CD4-positive, alpha-beta T cell treated with Interleukin-15 for 4 hours (primary cell): ENCODE data around the gene RBP7.
"Not testable (repeated sequence)": the region's sequence is repeated elsewhere in the genome, so short reads cannot be mapped to it uniquely, and the experiment has no call there.

ENCODE experiments used
- DNase-seq: peaks from one replicate; pipeline ENCODE4 v3.0.0-alpha.2; 2020; ENCODE audit warnings: low spot score

The RBP7 gene

DNA sequence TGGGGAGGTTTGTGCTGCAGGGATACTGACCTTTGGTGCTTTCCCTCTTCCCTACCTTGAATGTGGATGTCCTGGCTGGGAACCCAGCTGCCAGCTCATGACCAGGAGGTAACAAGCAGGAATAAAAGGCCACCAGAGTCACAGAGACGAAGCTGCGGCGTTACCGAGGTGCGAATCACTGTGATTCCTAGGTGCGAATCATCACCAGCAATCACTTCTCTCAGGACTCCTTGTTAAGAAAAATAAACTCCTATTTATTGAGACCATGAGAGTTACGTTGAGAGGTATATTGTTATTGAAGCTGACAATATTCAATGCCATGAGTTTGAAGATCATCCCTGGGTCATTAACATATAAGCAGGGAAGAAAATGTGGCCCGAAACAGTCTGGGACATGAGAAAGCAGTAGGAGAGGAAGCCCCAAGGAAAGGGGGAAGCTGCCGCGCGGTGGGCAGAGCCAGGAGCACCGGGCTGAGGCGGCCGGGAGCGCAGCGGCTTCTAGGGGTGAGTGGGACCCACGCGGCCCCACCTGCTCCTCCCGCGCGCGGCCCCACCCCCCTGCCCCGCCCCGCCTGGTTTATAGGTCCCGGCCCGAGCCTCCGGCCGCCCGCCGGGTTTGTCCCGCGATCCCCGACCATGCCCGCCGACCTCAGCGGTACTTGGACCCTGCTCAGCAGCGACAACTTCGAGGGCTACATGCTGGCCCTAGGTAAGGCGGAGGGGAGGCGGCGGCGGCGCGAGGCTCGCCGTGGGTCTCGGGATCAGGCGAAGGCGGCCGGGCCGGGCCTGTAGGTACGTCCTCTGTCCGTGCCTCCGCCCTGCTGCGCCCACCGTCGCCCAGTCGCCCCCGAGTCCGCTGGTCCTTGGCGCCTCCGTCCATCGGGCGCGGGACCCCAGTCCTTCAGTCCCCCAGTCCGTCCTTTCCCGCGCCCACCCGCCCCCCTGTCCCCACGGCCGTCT, at the start of gene RBP7:
Gene RBP7, plus strand, starts transcription at position 605 of the 959 bp plus-strand sequence. Its CDS starts 31 bp downstream, at position 636.
- DNase-seq = no peak

DNA sequence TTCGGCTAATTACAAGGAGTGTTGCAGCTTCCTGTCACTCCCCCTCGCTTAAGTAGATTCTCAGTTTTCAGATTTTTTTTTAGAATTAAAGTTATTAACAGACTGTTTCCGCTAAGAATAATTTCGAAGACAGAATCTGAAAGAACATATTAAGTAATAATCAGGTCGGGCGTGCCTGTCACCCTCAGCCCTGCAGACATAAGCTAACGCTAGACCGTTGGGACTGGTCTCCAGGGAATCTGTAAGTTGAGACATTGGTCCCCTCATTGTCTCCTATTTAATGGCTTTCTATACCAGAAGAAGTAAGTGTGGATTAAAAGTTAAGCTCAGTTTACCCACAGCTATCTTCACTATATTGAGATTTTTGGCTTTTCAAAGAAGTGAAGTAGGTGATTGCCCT, 39.3 kb upstream of the RBP7 start:
- no peak for DNase-seq

DNA sequence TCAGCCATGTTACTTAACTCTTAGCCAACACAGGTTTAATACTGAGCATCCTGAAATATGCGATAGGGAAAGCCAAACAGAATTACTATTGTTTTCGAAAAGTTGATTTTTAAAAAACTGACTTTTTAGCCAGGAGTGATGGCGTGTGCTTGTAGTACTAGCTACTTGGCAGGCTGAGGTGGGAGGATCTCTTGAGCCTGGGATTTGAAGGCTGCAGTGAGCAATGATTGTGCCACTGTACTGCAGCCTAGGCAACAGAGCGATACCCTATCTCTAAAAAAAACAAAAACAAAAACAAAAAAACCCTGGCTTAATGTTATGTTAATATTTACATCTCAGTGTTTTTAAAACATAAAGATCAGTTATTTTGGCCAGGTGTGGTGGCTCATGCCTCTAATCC, 37.0 kb upstream of the RBP7 start:
- DNase-seq = no peak

DNA sequence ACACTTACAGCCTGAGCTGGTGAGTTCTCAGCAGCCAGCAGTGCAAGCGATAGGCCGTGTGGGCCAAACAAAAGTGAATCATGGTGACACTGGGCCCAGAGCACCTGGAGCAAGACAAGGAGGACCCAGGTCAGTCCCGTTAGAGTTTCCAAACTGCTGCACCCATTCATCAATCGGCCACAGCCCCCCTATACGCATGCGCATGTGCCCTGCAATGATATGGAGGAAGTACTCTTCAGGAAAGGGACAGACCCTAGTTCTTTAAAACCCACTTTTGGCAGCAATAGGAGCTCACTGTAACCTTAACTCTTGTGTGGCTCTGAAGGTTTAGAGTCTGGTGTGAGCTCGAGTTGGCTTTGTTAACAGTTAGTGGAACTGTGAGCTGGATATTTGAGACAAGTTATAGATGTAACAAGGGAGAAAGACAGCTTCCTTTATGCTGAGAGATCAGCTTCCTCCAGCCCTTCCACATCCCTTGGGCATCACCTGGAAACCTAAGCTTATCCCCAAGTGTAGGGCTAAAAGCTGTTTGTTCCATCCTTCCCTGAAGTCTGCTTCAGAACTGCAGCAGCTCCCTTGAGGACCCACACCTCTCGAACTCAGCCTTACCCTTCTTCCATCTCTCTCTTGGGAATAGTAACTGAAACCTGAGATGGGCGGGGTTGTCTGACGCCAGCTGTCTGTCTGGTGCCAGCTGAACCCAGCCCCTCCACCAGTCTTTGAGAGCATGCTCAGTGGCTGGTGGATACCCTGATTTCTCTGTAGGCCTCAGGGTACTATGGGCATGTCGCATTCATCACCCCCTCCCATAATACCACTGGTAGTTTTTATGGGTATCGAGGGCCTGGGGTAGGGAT, 36.1 kb upstream of the RBP7 start:
- no peak for DNase-seq

DNA sequence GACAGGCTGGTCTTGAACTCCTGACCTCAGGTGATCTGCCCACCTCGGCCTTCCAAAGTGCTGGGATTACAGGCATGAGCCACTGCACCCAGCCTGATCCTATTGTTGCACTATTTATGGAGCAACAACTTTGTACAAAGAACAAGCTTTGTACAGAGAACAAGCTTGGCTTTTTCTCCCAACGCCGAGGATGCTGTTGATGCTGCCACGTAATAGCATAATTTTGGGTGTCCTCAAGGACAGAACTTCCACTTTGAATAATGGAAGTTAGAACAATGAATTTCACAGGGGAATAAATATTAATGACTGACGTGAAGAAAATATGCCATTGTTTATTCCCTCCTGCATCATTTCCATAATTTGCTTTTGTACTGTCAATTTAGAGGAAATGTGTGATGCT, 12.8 kb upstream of the RBP7 start:
- DNase-seq = no peak

DNA sequence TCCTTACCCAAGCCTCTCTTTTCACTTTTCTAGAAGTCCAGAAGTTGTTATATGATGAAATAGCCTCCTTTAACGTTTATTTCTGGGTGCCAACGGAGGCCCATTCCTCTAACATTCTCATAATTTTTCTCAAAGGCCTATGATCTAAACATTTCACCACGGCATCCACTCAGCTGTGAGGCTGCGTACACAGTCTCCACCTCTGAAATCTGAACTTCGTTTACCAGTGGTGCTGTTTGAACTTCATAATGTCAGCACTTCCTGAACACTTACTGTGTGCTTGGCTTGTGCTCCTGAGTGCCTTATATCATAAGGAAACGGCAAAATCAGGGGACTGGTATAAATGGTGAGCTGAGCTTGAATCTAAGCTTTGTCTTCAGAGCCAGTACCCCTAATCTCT, 12.0 kb upstream of the RBP7 start:
- DNase-seq = no peak

DNA sequence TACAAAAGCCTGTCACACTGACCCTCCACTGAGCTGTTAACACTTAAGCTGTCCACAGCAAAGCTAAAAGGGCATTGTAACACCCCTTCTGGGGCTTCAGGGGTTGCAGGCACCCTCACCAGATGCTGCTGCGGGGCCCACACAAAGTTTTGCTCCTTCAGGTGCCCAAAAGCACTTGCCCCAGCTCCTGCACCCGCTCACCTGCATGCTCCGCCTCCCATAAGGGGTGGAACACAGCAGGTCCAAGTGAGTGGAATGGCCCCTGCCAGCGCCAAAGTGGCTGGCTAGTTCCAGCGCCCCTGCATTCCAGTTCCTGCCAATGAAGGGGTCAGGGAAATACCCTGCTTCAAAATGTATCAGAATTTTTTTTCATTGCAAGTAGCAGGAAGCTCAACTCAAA, 7.3 kb upstream of the RBP7 start:
- DNase-seq = no peak

DNA sequence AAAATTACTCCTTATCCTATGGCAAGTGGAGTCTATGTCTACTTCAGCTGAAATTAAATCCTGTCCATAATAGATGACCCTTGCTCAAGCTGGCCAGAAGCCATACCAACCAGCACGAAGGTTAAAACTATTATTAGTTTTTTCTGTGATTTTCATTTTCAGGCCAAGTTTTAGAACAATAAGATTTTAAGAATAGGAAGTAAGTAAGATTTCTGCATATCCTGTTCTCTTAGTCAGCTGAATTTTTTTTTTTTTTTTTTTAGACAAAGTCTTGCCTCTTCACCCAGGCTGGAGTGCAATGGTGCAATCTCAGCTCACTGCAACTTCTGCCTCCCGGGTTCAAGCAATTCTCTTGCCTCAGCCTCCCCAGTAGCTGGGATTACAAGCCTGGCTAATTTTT, 6.1 kb upstream of the RBP7 start:
- DNase-seq = no peak

DNA sequence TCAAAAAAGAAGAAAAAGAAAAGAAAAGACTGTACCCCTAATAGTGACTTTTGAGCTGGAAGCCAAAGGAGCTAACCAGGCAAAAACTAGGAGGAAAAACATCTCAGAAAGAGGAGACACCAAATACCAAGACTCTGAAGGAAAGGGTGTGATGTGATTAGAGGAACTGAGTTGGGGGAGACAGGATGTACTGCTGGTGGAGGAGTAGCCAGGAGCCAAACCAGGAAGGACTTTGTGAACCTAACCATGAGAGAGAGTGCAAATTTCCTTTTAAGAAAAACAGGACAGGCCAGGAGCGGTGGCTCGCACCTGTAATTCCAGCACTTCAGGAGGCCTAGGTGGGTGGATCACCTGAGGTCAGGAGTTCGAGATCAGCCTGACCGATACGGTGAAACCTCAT, 4.1 kb upstream of the RBP7 start:
- no peak for DNase-seq

DNA sequence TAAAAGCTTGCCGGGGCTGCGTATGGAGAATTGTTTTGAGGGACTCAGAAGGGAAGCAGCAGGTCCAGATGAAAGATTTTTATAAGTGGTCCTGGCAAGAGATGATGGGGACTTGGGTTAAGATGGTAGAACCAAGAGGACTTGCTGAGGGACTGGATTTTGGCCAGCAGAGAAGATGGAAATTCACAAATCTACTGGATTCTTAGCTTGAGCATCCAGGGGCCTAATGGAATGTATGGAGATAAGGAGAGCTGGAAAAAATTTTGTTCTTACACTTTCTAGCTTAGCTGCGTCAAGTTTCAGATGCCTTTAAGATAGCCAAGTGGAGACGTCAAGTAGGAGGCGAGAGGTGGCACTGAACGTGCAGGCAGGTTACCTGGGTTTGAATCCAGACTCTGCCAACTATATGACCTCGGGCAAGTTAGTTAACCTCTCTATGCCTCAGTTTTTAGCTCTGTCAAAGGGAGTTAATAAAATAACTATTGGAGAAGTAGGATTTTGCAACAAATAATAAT, 3.4 kb upstream of the RBP7 start:
- DNase-seq = no peak

DNA sequence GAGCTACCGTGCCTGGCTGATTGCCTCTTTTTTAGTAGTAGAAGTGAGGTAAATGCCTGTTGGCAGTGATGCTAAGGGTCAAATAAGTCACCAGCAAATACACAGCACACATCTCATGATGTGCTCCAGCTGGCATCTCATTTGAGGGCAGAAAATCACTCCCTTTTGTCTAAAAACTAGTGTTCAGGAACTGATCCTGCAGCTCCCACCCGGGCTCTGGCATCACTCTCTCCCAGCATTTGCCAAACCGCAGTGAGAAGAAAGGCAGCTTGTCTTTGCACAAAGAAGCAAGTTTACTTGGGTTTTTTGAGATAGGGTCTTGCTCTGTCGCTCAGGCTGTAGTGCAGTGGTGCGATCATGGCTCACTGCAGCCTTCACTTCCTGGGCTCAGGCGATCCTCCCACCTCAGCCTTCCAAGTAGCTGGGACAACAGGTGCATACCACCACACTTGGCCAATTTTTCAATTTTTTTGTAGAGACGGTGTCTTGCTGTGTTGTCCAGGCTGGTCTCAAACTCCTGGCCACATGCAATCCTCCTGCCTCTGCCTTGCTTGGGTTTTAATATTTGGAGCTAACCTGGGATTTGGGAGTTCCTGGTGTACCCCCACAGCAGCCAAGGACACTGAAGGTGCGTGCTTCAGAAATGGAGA, 4.1 kb downstream of the RBP7 start:
- no peak for DNase-seq

DNA sequence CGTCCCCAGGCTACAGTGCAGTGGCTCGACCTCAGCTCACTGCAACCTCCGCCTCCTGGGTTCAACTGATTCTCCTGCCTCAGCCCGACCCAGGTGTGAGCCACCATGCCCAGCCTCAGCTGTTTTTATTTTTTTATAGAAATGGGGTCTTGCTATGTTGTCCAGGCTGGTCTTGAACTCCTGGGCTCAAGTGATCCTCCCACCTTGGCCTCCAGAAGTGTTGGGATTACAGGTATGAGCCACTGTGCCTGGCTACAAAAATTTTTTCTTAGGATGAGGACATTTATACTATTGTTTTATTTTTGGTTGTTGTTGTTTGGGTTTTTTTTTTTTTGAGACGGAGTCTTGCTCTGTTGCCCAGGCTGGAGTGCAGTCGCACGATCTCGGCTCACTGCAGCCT, 8.2 kb downstream of the RBP7 start:
- not testable (repeated sequence) for DNase-seq

DNA sequence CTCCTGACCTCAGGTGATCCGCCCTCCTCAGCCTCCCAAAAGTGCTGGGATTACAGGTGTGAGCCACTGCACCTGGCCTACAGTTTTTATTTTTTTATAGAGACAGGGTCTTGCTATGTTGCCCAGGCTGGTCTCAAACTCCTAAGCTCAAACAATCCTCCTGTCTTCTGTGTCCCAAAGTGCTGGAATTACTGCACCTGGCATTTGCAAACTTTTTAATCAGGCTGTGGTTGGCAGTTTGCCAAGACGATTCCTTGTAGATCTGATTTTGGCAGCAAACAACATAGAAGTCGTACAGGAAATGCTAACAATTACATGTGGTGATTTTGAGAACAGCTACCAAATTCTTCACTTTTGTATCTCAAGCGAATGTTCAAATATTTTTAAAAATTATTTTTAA, 10.1 kb downstream of the RBP7 start:
- DNase-seq = no peak

DNA sequence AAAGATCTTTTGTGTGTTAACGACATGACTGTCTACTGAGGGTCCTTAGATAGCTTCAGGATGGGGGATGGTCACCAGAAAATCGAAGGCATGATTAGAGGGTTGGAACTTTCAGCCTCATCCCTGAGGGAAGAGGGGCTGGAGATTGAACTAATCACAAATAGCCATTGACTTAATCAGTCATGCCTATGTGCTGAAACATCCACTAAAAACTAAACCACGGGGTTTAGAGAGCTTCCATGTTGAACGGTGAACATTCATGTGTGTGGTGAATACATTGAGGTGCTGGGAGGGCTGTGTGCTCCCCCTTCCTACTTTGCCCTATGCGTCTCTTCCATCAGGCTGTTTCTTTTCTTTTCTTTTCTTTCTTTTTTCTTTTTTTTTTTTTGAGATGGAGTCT, 17.0 kb downstream of the RBP7 start:
- no peak for DNase-seq

DNA sequence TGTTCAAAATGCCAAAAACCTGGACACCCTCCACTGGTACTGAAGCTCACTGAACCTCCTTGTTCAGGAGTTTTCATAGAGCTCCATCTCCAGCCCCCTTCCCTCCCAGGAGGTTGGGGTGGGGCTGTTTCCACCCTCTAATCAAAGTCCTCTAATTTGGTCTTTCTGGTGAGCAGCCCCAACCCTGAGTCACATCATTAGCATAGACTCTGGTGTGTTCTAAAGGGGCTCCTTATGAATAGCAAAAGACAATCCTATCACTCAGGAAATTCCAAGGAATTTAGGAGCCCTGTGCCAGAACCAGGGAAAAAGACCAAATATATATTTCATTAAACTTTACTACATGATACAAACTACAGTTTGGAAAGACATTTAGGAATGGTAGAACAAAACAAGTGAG, 22.5 kb downstream of the RBP7 start:
- DNase-seq = no peak

DNA sequence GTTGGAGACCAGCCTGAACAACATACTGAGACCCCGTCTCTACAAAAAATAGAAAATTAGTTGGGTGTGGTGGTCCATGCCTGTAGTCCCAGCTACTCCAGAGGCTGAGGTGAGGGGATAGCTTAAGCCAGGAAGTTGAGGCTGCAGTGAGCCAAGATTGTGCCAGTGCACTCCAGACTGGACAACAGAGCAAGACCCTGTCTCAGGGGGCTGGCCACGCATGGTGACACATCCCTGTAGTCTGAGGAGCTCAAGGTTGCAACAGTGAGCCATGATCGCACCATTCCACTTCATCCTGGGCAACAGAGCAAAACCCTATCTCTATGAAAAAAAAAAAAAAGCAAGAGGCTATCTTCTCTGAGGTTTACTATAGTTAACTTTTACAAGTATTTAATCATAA, 23.1 kb downstream of the RBP7 start:
- no peak for DNase-seq

DNA sequence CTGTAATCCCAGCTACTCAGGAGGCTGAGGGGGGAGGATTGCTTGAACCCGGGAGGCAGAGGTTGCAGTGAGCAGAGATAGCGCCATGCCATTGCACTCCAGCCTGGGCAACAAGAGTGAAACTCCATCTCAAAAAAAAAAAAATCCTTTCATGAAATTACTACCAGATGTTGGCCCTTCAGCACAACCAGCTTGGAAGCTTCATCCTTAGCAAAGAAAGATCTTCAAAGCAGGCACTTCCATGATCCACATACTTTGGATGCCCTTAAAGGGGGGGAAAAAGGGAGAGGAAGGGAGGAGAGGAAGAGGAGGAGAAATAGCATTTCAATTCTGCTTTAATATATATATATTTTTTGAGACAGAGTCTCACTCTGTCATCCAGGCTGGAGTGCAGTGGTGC, 23.6 kb downstream of the RBP7 start:
- DNase-seq = not testable (repeated sequence)

DNA sequence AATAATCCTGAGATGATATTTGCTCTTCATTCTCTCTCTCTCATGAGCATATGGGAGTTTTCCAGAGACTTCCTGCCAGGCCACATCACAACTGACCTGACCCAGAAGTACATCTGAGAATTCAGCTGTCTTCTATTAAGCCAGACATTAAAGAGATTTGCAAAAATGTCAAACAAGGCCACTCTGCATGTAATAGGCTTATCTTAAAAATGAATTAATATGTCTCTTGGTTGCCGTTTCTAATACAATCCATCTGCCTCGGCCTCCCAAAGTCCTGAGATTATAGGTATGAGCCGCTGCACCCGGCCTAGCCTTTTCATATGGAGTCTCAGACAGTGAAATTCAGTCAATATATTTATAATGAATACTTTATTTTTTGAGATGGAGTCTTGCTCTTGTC, 25.0 kb downstream of the RBP7 start:
- DNase-seq = not testable (repeated sequence)

DNA sequence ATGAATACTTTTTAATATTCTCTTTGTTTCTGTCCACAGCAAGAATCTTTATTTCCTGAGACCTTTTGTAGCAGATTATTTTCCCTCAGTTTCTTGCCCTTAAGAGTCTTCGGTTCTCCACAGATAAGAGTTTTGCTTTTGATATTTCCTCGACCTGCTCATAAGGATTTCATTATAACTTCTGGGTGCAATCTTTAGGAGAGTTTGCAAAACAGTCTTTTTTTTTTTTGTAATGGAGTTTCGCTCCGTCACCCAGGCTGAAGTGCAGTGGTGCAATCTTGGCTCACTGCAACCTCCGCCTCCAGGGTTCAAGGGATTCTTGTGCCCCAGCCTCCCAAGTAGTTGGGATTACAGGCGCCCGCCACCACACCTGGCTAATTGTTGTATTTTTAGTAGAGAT, 25.6 kb downstream of the RBP7 start:
- no peak for DNase-seq

DNA sequence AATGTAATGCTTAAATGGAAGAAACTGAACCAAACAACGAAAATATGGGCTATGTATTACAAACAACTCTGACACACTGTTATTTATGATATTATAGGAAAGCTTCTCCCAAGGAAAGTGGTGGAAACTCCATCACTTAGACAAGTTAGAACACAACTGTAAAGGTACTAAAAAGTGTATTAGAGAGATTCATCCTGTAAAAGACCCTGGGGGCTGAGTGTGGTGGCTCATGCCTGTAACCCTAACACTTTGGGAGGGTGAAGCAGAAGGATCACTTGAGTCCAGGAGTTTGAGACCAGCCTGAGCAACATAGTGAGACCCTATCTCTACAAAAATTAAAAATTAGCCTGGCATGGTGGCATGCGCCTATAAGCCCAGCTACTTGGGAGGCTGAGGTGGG, 28.3 kb downstream of the RBP7 start:
- DNase-seq = no peak

DNA sequence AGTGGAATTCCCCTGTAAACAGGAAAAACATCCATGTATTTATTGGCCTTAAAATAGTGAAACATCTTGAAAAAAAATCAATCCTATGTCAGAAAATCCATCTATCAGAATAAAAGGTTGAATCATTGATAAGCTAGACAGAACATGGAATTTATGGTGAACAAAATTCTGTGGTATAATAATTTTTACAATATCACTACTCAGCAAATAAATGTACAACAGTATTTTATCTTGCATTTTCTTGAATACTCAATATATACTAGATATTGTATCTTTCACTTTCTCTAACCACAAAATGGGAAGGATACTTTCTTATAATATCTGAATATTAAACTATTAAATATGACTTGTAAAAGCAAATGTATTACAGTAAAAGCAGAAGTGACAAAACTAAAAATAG, 30.0 kb downstream of the RBP7 start:
- no peak for DNase-seq

DNA sequence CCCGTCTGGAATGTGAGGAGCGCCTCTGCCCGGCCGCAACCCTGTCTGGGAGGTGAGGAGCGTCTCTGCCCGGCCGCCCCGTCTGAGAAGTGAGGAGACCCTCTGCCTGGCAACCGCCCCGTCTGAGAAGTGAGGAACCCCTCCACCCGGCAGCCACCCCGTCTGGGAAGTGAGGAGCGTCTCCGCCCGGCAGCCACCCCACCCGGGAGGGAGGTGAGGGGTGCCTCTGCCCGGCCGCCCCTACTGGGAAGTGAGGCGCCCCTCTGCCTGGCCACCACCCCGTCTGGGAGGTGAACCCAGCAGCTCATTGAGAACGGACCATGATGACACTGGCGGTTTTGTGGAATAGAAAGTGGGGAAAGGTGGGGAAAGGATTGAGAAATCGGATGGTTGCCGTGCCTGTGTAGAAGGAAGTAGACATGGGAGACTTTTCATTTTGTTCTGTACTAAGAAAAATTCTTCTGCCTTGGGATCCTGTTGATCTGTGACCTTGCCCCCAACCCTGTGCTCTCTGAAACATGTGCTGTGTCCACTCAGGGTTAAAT, 32.0 kb downstream of the RBP7 start:
- not testable (repeated sequence) for DNase-seq
